HepG2 (cell line): Measurements from ENCODE around the gene ARVCF. TPM values are rescaled to one million over a fixed set of nuclear protein-coding genes. Genes with fewer than 3 reads are reported as not detected.

Source experiments
- IRX3 ChIP-seq: sonication (generic); formaldehyde crosslinking; IDR thresholded peaks from 2 replicates; pipeline ENCODE4 v1.8.1; 2023; ENCODE audit warnings: mild to moderate bottlenecking, low read depth, missing genetic modification reagents, borderline replicate concordance
- ISL2 ChIP-seq: sonication (generic); formaldehyde crosslinking; IDR thresholded peaks from 2 replicates; pipeline ENCODE4 v1.5.0; 2020; ENCODE audit warnings: missing genetic modification reagents
- KDM2A ChIP-seq: sonication (generic); formaldehyde crosslinking; IDR thresholded peaks from 2 replicates; pipeline ENCODE4 v1.4.0; 2020; ENCODE audit warnings: low read depth, missing genetic modification reagents, borderline replicate concordance
- MAFF ChIP-seq: IDR thresholded peaks from 2 replicates; pipeline ENCODE4 v1.6.1; 2011; ENCODE audit warnings: low read depth, low read length, improper control_type of control experiment
- MTF1 ChIP-seq: sonication (generic); formaldehyde crosslinking; IDR thresholded peaks from 2 replicates; pipeline ENCODE4 v1.5.0; 2020; ENCODE audit warnings: missing genetic modification reagents
- NBN ChIP-seq: fragments of 450-650 bp; conservative IDR thresholded peaks from 2 replicates; pipeline ENCODE4 v1.6.1; 2017
- PRDM4 ChIP-seq: sonication (generic); formaldehyde crosslinking; IDR thresholded peaks from 2 replicates; pipeline ENCODE4 v1.9.0; 2021; ENCODE audit warnings: missing genetic modification reagents, borderline replicate concordance
- RARA ChIP-seq: IDR thresholded peaks from 2 replicates; pipeline ENCODE4 v1.6.1; 2016; ENCODE audit warnings: missing genetic modification reagents, missing compliant biosample characterization
- SIN3B ChIP-seq: fragments of 150-350 bp; IDR thresholded peaks from 2 replicates; pipeline ENCODE4 v1.6.1; 2014; ENCODE audit warnings: low read length
- TBP ChIP-seq: sonication (generic); formaldehyde crosslinking; IDR thresholded peaks from 2 replicates; pipeline ENCODE4 v1.5.0; 2020; ENCODE audit warnings: missing genetic modification reagents
- TBX3 ChIP-seq: fragments of 450-650 bp; IDR thresholded peaks from 2 replicates; pipeline ENCODE4 v1.6.1; 2017; ENCODE audit warnings: antibody characterized with exemption, mild to moderate bottlenecking, inconsistent platforms, borderline replicate concordance
- ZNF276 ChIP-seq: sonication (generic); formaldehyde crosslinking; IDR thresholded peaks from 2 replicates; pipeline ENCODE4 v1.4.0; 2020; ENCODE audit warnings: mild to moderate bottlenecking, low read depth, missing genetic modification reagents
- ZNF292 ChIP-seq: sonication (generic); formaldehyde crosslinking; IDR thresholded peaks from 2 replicates; pipeline ENCODE4 v1.8.1; 2022; ENCODE audit warnings: mild to moderate bottlenecking, low read depth, missing genetic modification reagents, borderline replicate concordance
- ZNF788 ChIP-seq: sonication (generic); formaldehyde crosslinking; IDR thresholded peaks from 2 replicates; pipeline ENCODE4 v1.5.0; 2020; ENCODE audit warnings: mild to moderate bottlenecking, missing genetic modification reagents, borderline replicate concordance
- ZSCAN12 ChIP-seq: sonication (generic); formaldehyde crosslinking; IDR thresholded peaks from 2 replicates; pipeline ENCODE4 v1.9.0; 2021; ENCODE audit warnings: mild to moderate bottlenecking, missing genetic modification reagents
- ZXDC ChIP-seq: sonication (generic); formaldehyde crosslinking; IDR thresholded peaks from 2 replicates; pipeline ENCODE4 v1.5.0; 2020; ENCODE audit warnings: mild to moderate bottlenecking, missing genetic modification reagents
- polyA plus RNA-seq, 8 experiments: library from polyadenylated mRNA; depleted of rRNA in 3 of 8; stranded (reverse) in 7 of 8; unstranded in 1 of 8; fragments of >200 nt; fragmentation: Illumina TruSeq in 4 of 8; extraction: Trizol in 4 of 8; gene quantifications; 2 replicates each; pipeline versions ENCODE4 v1.2.1 to v1.2.3, GENCODE V29; 2011 to 2016; ENCODE audit warnings: low read depth in 4 of 8, missing spikeins in 1 of 8, mixed read lengths in 1 of 8; ENCODE audit not compliant: insufficient read depth in 1 of 8
- total RNA-seq, 5 experiments: library from RNA; depleted of rRNA; stranded (reverse); fragments of >200 nt; fragmentation: Illumina TruSeq; extraction: Trizol; gene quantifications; 2 replicates each; pipeline ENCODE4 v1.2.3, GENCODE V29; 2016; ENCODE audit warnings: low read depth in 1 of 5
- TF ChIP-seq, protein P1 (sequence below): sonication (generic); formaldehyde crosslinking; IDR thresholded peaks from 2 replicates; pipeline ENCODE4 v1.5.0; 2020; ENCODE audit warnings: missing genetic modification reagents
- TF ChIP-seq, protein P2 (sequence below): sonication (generic); formaldehyde crosslinking; IDR thresholded peaks from 2 replicates; pipeline ENCODE4; 2020; ENCODE audit warnings: missing genetic modification reagents, mild to moderate bottlenecking, borderline replicate concordance

ARVCF gene
- total and polyA plus RNA-seq, 2 of the 13 experiments (the other 11 are each of a cell fraction or from before 2014, with no cell fraction given) = 16.4 to 17.7 TPM

GRCh38 chr22:20010307-20011122, 6.1 kb downstream of the ARVCF start (continued):
- TF ChIP-seq, protein P1, sequence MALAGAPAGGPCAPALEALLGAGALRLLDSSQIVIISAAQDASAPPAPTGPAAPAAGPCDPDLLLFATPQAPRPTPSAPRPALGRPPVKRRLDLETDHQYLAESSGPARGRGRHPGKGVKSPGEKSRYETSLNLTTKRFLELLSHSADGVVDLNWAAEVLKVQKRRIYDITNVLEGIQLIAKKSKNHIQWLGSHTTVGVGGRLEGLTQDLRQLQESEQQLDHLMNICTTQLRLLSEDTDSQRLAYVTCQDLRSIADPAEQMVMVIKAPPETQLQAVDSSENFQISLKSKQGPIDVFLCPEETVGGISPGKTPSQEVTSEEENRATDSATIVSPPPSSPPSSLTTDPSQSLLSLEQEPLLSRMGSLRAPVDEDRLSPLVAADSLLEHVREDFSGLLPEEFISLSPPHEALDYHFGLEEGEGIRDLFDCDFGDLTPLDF = no peak
- no peak for TF ChIP-seq TBX3
- TF ChIP-seq ZNF788 (CRISPR knock-in tag) = no peak; the same call in 1 of the 2 replicates
- TF ChIP-seq PRDM4 (CRISPR knock-in tag) = no peak
- TF ChIP-seq NBN = no peak
- no peak for TF ChIP-seq MTF1 (CRISPR knock-in tag)
- peak; percentile 86 for TF ChIP-seq RARA (CRISPR knock-in tag)
- no peak for TF ChIP-seq ZNF292 (CRISPR knock-in tag)
- peak; percentile 27 for TF ChIP-seq KDM2A (CRISPR knock-in tag)
- TF ChIP-seq ZXDC (CRISPR knock-in tag) = no peak
- no peak for TF ChIP-seq SIN3B
- no peak for TF ChIP-seq ZNF276 (CRISPR knock-in tag)
- TF ChIP-seq, protein P2, sequence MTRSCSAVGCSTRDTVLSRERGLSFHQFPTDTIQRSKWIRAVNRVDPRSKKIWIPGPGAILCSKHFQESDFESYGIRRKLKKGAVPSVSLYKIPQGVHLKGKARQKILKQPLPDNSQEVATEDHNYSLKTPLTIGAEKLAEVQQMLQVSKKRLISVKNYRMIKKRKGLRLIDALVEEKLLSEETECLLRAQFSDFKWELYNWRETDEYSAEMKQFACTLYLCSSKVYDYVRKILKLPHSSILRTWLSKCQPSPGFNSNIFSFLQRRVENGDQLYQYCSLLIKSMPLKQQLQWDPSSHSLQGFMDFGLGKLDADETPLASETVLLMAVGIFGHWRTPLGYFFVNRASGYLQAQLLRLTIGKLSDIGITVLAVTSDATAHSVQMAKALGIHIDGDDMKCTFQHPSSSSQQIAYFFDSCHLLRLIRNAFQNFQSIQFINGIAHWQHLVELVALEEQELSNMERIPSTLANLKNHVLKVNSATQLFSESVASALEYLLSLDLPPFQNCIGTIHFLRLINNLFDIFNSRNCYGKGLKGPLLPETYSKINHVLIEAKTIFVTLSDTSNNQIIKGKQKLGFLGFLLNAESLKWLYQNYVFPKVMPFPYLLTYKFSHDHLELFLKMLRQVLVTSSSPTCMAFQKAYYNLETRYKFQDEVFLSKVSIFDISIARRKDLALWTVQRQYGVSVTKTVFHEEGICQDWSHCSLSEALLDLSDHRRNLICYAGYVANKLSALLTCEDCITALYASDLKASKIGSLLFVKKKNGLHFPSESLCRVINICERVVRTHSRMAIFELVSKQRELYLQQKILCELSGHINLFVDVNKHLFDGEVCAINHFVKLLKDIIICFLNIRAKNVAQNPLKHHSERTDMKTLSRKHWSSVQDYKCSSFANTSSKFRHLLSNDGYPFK = no peak
- no peak for TF ChIP-seq TBP (CRISPR knock-in tag)
- TF ChIP-seq MAFF = no peak
- TF ChIP-seq ISL2 = no peak
- no peak for TF ChIP-seq ZSCAN12
- TF ChIP-seq IRX3 (CRISPR knock-in tag) = no peak
